HG03342 (cell line): ENCODE measurements around the gene TRIM27.
"Not testable (repeated sequence)": the region's sequence is repeated elsewhere in the genome, so short reads cannot be mapped to it uniquely, and the experiment has no call there.

Experiments
- ATAC-seq: cut with Tn5 transposase; IDR thresholded peaks from one replicate; pipeline ENCODE4 v1.9.1; 2021; ENCODE audit warnings: mild to moderate bottlenecking, moderate library complexity; ENCODE audit not compliant: unreplicated experiment

Gene TRIM27, protein sequence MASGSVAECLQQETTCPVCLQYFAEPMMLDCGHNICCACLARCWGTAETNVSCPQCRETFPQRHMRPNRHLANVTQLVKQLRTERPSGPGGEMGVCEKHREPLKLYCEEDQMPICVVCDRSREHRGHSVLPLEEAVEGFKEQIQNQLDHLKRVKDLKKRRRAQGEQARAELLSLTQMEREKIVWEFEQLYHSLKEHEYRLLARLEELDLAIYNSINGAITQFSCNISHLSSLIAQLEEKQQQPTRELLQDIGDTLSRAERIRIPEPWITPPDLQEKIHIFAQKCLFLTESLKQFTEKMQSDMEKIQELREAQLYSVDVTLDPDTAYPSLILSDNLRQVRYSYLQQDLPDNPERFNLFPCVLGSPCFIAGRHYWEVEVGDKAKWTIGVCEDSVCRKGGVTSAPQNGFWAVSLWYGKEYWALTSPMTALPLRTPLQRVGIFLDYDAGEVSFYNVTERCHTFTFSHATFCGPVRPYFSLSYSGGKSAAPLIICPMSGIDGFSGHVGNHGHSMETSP

GRCh38 chr6:28923318-28924102, at the start of gene TRIM27:
Gene TRIM27 (minus strand): TSS chr6:28923985. CDS start chr6:28923632, 353 bp downstream.
- ATAC-seq = peak; percentile 78

DNA sequence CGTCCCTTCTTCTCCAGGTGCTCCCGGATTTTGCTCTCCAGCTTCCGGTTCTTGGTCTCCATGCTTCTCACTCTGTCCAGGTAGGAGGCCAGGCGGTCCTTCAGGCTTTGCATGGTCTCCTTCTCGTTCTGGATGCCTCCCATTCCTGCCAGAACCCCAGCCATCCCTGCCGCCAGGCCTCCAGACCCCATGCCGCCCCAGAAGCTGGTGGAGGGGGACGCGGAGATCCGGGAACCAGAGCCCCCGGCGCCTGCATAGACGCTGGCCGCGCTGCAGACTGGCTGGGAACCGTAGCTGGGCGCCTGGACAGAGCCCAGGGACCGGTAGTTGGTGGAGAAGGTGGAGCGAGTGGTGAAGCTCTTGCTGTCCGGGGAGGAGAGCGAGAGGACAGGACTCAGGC, 46.3 kb upstream of the TRIM27 start:
- ATAC-seq = not testable (repeated sequence)

DNA sequence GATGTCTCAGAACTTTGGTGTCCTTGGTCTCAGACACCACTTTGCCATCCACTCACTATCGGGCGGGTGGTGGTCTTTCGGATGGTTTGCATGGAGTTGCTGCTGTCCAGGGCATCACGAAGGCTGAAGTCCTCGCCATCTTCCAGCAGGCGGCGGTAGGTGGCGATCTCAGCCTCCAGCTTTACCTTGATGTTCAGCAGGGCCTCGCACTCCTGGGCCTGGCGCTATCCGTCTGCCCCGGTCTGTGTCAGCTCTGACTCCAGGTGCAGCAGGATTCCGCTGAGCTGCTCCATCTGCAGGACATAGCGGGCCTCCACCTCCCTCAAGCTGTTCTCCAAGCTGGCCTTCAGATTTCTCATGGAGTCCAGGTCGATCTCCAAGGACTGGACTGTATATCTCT, 45.3 kb upstream of the TRIM27 start:
- ATAC-seq = no peak

GRCh38 chr6:28968476-28968875, 44.7 kb upstream of the TRIM27 start:
- ATAC-seq = no peak

- ATAC-seq = no peak
Observed at GRCh38 chr6:28965706-28966105, 41.9 kb upstream of the TRIM27 start.

DNA sequence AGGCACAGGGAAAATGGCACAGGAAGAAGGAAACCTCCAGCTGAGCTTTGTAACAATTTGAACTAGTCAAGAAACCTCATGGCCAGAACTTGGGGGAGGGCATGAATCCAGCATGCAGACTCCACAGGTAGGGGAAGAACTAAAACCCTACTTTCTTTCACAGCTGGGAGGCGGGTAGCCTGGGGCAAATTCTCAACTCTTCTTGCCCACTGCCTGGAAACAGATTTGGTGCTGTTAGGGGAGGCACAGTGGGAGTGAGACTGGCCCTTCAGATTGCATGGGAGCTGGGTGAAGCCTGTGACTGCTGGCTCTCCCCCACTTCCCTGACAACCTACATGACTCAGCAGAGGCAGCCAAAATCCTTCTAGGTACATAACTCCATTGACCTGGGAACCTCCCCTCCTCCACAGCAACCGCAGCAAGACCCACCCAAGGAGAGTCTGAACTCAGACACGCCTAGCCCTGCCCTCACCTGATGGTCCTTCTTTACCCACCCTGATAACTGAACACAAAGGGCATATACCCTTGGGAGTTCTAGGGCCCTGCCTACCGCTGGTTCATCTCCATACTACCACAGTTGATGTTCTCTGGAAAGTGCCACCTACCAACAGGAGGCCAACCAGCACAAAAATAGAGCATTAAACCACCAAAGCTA, 37.2 kb upstream of the TRIM27 start:
- ATAC-seq = no peak

DNA sequence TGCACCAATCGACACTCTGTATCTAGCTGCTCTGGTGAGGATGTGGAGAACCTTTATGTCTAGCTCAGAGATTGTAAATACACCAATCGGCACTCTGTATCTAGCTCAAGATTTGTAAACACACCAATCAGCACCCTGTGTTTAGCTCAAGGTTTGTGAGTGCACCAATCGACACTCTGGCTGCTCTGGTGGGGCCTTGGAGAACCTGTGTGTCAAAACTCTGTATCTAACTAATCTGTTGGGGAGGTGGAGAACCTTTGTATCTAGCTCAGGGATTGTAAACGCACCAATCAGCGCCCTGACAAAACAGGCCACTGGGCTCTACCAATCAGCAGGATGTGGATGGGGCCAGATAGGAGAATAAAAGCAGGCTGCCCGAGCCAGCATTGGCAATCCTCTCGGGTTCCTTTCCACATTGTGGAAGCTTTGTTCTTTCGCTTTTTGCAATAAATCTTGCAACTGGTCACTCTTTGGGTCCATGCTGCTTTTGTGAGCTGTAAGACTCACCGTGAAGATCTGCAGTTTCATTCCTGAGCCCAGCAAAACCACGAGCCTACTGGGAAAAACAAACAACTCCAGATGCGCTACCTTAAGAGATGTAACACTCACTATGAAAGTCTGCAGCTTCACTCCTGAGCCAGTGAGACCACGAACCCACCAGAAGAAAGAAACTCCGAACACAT, 34.9 kb upstream of the TRIM27 start:
- ATAC-seq = not testable (repeated sequence)

GRCh38 chr6:28957795-28958314, 34.1 kb upstream of the TRIM27 start:
- not testable (repeated sequence) for ATAC-seq

GRCh38 chr6:28956331-28956730, 32.5 kb upstream of the TRIM27 start:
- ATAC-seq = no peak

GRCh38 chr6:28953585-28954258, 29.9 kb upstream of the TRIM27 start:
- no peak for ATAC-seq

DNA sequence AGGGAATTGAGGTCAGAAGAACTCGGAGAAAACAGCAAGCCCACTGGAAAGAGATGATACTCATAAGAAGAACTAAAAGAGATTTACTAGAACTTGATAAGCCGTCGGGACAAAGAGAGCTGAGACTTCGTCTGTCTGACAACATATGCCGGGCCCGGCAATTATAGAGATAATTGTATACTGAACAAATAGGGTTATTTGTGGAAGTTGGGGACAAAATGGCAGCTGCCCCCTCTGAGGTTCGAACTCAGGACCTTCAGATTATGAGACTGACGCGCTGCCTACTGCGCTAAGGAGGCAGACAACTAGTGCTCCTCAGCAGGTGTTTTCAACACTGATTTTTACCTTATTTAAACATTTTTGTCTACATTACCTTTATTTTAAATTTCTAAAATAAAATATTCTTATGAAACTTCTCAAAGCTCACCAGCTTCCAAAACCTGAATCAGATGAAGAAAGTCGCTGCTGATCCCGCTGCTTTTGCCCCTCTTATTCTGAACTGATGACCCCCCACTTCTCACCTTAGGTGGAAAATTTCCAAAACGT, 29.3 kb upstream of the TRIM27 start:
- ATAC-seq = no peak

- ATAC-seq = not testable (repeated sequence)
Observed at GRCh38 chr6:28949656-28950195, 25.9 kb upstream of the TRIM27 start.

DNA sequence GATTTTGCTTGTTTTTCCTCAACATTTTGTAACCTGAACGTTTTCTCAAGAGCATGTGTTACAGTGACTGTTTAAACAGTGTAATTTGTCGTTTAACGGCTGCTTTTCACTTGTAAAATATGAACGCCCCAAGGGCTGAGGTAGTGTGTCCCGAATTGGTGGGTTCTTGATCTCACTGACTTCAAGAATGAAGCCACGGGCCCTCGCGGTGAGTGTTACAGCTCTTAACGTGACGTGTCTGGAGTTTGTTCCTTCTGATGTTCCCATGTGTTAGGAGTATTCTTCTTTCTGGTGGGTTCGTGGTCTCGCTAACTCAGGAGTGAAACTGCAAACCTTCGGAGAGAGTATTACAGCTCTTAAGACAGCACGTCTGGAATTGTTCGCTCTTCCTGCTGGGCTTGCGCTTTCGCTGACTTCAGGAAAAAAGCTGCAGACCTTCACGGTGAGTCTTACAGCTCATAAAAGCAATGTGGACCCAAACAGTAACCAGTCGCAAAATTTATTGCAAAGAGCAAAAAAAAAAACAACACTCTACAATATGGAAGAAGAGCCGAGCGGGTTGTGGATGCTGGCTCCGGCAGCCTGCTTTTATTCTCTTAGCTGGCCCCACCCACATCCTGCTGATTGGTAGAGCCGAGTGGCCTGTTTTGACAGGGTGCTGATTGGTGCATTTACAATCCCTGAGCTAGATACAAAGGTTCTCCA, 25.1 kb upstream of the TRIM27 start:
- no peak for ATAC-seq

DNA sequence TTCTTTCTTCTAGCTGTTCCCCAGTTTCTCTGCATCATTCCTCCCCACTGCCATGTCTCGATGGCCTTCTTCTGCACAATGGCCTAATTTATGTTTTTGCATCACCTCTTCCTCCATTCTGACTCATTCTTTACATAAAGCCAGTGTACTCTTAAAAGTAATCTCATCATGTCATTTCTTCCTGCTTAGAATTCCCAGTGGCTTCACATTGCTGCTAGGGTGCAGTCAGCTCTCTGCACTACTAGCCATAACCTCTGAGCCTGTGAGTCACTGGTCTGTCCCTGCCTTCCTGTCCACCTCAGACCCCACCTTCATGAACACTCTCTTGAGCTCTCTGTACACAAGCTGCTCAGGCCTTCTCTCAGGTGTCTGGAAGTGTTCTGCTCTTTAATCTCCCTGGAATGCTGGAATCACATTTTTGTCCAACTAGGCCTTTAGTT, 24.1 kb upstream of the TRIM27 start:
- no peak for ATAC-seq

- ATAC-seq = no peak
Observed at GRCh38 chr6:28947067-28947765, 23.4 kb upstream of the TRIM27 start.

DNA sequence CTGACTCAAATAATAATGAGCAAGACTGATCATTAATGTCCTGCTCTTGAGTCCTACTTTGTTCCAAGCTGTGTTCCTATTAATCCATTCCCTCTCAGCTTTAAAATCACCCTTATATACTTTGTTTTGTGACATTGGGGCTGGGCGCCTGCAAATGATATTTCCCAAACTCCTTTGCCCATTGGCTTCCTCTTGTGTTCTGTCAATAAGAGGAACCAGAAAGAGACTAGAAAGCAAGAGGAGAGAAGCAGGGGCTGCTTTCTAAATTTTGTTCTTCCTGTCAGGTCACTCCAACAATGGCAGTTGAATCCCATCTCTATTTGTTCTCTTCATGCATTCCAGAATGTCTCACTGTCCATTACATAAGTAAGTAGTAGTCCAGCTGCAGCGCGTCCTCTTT, 21.6 kb upstream of the TRIM27 start:
- no peak for ATAC-seq

GRCh38 chr6:28944412-28944865, 20.7 kb upstream of the TRIM27 start:
- ATAC-seq = no peak
